Measurements from ENCODE around the gene UPF2.
A peak's percentile ranks its signal among the peaks of the same experiment; 100 is the strongest.

Gene UPF2

DNA sequence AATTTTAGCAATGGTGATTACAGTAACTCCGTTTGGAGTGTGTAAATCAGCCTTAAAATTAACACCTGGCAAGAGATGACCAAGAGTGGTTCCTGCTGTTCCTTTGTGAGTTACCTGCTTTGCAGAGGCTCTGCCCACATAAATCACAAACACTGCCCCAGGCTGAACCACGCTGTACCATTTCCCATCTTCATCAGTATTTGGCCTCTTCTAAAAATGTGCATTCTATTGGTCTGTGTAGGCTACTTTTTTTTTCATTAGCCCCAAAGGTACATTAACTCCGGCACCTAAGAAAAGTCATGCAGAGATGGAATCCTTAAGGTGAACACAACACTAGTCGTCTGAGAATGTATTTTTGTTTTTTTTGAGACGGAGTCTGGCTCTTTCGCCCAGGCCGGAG is 123.3 kb downstream of the UPF2 start:
- no peak for ATAC-seq
- no peak for TF ChIP-seq TCF4 (CRISPR knock-in tag; IDR thresholded peaks at IDR 0.05; ENCODE audit: borderline replicate concordance)
- no peak for TF ChIP-seq ZC3H10 (CRISPR knock-in tag; IDR thresholded peaks at IDR 0.05)
- TF ChIP-seq BACH2 (CRISPR knock-in tag; IDR thresholded peaks at IDR 0.05; ENCODE audit: borderline replicate concordance): no peak
- TF ChIP-seq SNAI2 (CRISPR knock-in tag; IDR thresholded peaks at IDR 0.05): no peak
- TF ChIP-seq ZNF565 (CRISPR knock-in tag; conservative IDR thresholded peaks at IDR 0.05; ENCODE audit: low read depth): no peak
- TF ChIP-seq RARB (CRISPR knock-in tag; IDR thresholded peaks at IDR 0.05): no peak
- TF ChIP-seq, protein P1, sequence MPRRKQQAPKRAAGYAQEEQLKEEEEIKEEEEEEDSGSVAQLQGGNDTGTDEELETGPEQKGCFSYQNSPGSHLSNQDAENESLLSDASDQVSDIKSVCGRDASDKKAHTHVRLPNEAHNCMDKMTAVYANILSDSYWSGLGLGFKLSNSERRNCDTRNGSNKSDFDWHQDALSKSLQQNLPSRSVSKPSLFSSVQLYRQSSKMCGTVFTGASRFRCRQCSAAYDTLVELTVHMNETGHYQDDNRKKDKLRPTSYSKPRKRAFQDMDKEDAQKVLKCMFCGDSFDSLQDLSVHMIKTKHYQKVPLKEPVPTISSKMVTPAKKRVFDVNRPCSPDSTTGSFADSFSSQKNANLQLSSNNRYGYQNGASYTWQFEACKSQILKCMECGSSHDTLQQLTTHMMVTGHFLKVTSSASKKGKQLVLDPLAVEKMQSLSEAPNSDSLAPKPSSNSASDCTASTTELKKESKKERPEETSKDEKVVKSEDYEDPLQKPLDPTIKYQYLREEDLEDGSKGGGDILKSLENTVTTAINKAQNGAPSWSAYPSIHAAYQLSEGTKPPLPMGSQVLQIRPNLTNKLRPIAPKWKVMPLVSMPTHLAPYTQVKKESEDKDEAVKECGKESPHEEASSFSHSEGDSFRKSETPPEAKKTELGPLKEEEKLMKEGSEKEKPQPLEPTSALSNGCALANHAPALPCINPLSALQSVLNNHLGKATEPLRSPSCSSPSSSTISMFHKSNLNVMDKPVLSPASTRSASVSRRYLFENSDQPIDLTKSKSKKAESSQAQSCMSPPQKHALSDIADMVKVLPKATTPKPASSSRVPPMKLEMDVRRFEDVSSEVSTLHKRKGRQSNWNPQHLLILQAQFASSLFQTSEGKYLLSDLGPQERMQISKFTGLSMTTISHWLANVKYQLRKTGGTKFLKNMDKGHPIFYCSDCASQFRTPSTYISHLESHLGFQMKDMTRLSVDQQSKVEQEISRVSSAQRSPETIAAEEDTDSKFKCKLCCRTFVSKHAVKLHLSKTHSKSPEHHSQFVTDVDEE (CRISPR knock-in tag; IDR thresholded peaks at IDR 0.05): no peak
- TF ChIP-seq GLIS3 (CRISPR knock-in tag; IDR thresholded peaks at IDR 0.05): no peak

- no peak for ATAC-seq
- TF ChIP-seq ZNF8 (CRISPR knock-in tag; IDR thresholded peaks at IDR 0.05) (no peak), CSDC2 (CRISPR knock-in tag; IDR thresholded peaks at IDR 0.05) (no peak)
Observed at GRCh38 chr10:11918384-11918783, 124.2 kb downstream of the UPF2 start.

GRCh38 chr10:11913079-11913641 is 129.4 kb downstream of the UPF2 start:
- ATAC-seq: peak; percentile 15; the same call in 1 of the 3 replicates
- no peak for TF ChIP-seq TOX (CRISPR knock-in tag; IDR thresholded peaks at IDR 0.05; ENCODE audit: borderline replicate concordance)
- TF ChIP-seq, protein P2, sequence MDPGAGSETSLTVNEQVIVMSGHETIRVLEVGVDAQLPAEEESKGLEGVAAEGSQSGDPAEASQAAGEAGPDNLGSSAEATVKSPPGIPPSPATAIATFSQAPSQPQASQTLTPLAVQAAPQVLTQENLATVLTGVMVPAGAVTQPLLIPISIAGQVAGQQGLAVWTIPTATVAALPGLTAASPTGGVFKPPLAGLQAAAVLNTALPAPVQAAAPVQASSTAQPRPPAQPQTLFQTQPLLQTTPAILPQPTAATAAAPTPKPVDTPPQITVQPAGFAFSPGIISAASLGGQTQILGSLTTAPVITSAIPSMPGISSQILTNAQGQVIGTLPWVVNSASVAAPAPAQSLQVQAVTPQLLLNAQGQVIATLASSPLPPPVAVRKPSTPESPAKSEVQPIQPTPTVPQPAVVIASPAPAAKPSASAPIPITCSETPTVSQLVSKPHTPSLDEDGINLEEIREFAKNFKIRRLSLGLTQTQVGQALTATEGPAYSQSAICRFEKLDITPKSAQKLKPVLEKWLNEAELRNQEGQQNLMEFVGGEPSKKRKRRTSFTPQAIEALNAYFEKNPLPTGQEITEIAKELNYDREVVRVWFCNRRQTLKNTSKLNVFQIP (CRISPR knock-in tag; IDR thresholded peaks at IDR 0.05; ENCODE audit: borderline replicate concordance, low read depth): no peak
- TF ChIP-seq ZNF565 (CRISPR knock-in tag; conservative IDR thresholded peaks at IDR 0.05; ENCODE audit: low read depth): no peak
- no peak for TF ChIP-seq TCF4 (CRISPR knock-in tag; IDR thresholded peaks at IDR 0.05; ENCODE audit: borderline replicate concordance)
- TF ChIP-seq RARB (CRISPR knock-in tag; IDR thresholded peaks at IDR 0.05): no peak
- no peak for TF ChIP-seq GLIS3 (CRISPR knock-in tag; IDR thresholded peaks at IDR 0.05)
- no peak for TF ChIP-seq ZNF8 (CRISPR knock-in tag; IDR thresholded peaks at IDR 0.05)
- no peak for TF ChIP-seq PPARA (CRISPR knock-in tag; IDR thresholded peaks at IDR 0.05; ENCODE audit: borderline replicate concordance)
- no peak for TF ChIP-seq ZFP30 (CRISPR knock-in tag; IDR thresholded peaks at IDR 0.05)
- no peak for TF ChIP-seq CREB5 (CRISPR knock-in tag; IDR thresholded peaks at IDR 0.05; ENCODE audit: low read depth)
- TF ChIP-seq ISL1 (CRISPR knock-in tag; IDR thresholded peaks at IDR 0.05): no peak
- no peak for TF ChIP-seq CSDC2 (CRISPR knock-in tag; IDR thresholded peaks at IDR 0.05)

DNA sequence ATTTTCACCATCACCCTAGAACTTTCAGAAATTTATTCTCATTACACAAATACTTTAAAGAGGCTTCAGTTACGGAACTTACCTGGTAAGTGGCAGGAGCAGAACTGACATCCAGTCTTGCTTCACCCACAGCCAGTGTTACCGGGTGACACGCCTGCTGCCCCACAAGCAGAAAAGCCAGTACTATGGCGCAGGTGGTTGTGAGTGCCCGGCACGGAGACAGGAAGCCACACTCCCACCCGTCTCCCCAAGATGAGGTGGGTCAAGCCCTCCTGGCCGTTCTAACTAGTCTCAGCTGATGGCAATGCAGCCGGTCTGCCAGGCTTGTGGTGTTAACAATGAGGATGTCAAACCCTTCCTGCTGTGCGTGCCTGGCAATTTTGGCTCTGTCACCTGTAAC is 132.5 kb downstream of the UPF2 start:
- TF ChIP-seq, protein P1 (CRISPR knock-in tag; IDR thresholded peaks at IDR 0.05): no peak
- no peak for TF ChIP-seq ARNTL (CRISPR knock-in tag; IDR thresholded peaks at IDR 0.05; ENCODE audit: borderline replicate concordance, low read depth)
- no peak for TF ChIP-seq SNAI2 (CRISPR knock-in tag; IDR thresholded peaks at IDR 0.05)
- no peak for TF ChIP-seq ZFP30 (CRISPR knock-in tag; IDR thresholded peaks at IDR 0.05)
- TF ChIP-seq, protein P3, sequence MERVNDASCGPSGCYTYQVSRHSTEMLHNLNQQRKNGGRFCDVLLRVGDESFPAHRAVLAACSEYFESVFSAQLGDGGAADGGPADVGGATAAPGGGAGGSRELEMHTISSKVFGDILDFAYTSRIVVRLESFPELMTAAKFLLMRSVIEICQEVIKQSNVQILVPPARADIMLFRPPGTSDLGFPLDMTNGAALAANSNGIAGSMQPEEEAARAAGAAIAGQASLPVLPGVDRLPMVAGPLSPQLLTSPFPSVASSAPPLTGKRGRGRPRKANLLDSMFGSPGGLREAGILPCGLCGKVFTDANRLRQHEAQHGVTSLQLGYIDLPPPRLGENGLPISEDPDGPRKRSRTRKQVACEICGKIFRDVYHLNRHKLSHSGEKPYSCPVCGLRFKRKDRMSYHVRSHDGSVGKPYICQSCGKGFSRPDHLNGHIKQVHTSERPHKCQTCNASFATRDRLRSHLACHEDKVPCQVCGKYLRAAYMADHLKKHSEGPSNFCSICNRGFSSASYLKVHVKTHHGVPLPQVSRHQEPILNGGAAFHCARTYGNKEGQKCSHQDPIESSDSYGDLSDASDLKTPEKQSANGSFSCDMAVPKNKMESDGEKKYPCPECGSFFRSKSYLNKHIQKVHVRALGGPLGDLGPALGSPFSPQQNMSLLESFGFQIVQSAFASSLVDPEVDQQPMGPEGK (CRISPR knock-in tag; IDR thresholded peaks at IDR 0.05; ENCODE audit: borderline replicate concordance): no peak
- TF ChIP-seq CSDC2 (CRISPR knock-in tag; IDR thresholded peaks at IDR 0.05): no peak
- no peak for TF ChIP-seq OSR1 (CRISPR knock-in tag; IDR thresholded peaks at IDR 0.05)
- TF ChIP-seq ZFP3 (CRISPR knock-in tag; IDR thresholded peaks at IDR 0.05): no peak
- no peak for TF ChIP-seq ZNF8 (CRISPR knock-in tag; IDR thresholded peaks at IDR 0.05)
- no peak for TF ChIP-seq ESRRG (CRISPR knock-in tag; IDR thresholded peaks at IDR 0.05)
- TF ChIP-seq GLIS3 (CRISPR knock-in tag; IDR thresholded peaks at IDR 0.05): no peak
- TF ChIP-seq PPARA (CRISPR knock-in tag; IDR thresholded peaks at IDR 0.05; ENCODE audit: borderline replicate concordance): no peak
- TF ChIP-seq TOX (CRISPR knock-in tag; IDR thresholded peaks at IDR 0.05; ENCODE audit: borderline replicate concordance): no peak
- TF ChIP-seq, protein P2 (CRISPR knock-in tag; IDR thresholded peaks at IDR 0.05; ENCODE audit: borderline replicate concordance, low read depth): no peak
- TF ChIP-seq ZNF565 (CRISPR knock-in tag; conservative IDR thresholded peaks at IDR 0.05; ENCODE audit: low read depth): no peak
- ATAC-seq: no peak
